Measurements from ENCODE around the gene ATP12A.

Gene ATP12A

DNA sequence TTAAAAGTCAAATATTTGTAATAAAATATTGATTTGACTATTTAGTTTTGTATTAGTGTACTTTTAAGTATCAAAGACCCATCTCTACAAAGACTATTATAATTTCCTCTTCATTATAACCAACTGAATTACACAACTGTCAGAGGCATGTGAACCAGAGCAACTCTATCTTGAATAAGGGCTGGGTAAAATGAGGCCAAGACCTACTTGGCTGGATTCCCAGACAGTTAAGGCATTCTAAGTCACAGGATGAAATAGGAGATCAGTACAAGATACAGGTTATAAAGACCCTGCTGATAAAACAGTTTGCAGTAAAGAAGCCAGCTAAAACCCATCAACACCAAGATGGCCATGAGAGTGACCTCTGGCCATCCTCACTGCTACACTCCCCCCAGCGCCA is 36.2 kb upstream of the ATP12A start:
- H3K27ac ChIP-seq = peak overlapping the region; percentile 58; the same call in 1 of the 2 replicates
- H3K4me3 ChIP-seq = peak overlapping the region; percentile 11; the same call in 1 of the 2 replicates
- no peak overlapping the region for H3K9ac ChIP-seq (ENCODE audit: insufficient read length)
- no peaks in the 10 kb centered on the region for H3K36me3 ChIP-seq (ENCODE audit: insufficient read depth, low read length)
- peak; percentile 45 for DNase-seq (ENCODE audit: low read depth, low spot score)
- no peaks in the 10 kb centered on the region for H3K9me3 ChIP-seq (ENCODE audit: low read depth, low read length)
- no peak for TF ChIP-seq FOXP2 (optimal IDR thresholded peaks at IDR 0.05; ENCODE audit: control extremely low read depth, extremely low read length, insufficient read depth)
- no peak for TF ChIP-seq POLR2AphosphoS5 (IDR thresholded peaks at IDR 0.05; ENCODE audit: borderline replicate concordance, low read depth, low read length)
- TF ChIP-seq EZH2 (IDR thresholded peaks at IDR 0.05) = no peak

DNA sequence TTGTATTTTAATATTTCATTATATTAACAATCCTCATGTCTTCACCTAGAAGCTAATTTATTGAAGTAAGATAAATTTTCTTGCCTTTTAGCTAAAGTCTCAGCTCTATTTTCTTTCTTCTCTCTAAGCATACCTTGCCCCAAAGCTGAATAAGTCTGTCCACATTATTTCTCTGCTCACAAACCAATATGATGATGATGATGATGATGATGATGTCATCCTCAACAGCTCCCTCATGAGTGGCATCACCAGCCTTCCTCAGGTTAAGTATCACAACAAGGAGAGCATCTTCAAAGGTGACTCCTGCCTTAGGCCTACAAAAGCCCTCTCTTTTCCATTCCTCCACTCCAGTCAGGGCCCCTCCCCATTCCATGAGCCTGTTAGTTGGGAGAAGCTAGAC is 31.9 kb upstream of the ATP12A start:
- TF ChIP-seq POLR2AphosphoS5 (IDR thresholded peaks at IDR 0.05; ENCODE audit: borderline replicate concordance, low read depth, low read length) (no peak), FOXP2 (optimal IDR thresholded peaks at IDR 0.05; ENCODE audit: control extremely low read depth, extremely low read length, insufficient read depth) (no peak), EZH2 (IDR thresholded peaks at IDR 0.05) (no peak)
- H3K9me3 ChIP-seq (ENCODE audit: low read depth, low read length) = no peaks in the 10 kb centered on the region
- no peaks in the 10 kb centered on the region for H3K36me3 ChIP-seq (ENCODE audit: insufficient read depth, low read length)
- DNase-seq (ENCODE audit: low read depth, low spot score) = no peak
- H3K27ac ChIP-seq = no peak overlapping the region
- H3K4me3 ChIP-seq = no peak overlapping the region
- H3K9ac ChIP-seq (ENCODE audit: insufficient read length) = no peak overlapping the region

DNA sequence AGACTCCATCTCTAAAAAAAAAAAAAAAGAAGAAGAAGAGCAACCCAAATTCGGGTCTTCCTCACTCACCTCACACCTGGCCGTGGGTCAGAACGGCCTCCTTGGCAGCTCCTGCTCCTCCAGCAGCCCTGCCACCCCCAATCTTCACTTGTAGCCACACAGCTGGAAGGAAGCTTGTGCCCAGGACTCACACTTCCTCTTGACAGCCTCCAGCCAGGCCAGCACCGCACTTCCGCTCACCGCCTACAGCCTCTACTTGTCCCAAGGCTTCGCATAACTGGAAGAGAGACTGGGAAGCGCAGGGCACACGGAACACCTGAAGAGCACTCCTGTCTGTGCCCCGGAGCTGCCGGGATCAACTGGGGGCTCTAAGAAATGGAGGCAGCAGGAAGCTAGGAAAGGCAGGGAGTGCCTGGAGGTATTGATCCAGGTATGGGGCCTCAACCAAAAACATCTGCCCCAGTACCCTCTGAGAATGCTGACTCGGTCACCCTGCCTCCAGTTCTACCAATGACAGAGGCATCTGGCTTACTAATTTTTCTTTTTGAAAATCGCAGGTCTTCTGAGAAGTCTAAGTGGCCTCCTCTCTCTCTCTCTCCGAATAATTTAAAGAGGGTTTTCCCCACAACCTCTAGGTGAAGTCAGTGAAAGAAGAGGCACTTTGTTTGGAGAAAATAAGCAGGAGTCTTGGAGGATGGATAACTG is 31.1 kb upstream of the ATP12A start:
- Histone ChIP-seq H3K4me3 (no peak overlapping the region), H3K9ac (ENCODE audit: insufficient read length) (no peak overlapping the region), H3K9me3 (ENCODE audit: low read depth, low read length) (no peaks in the 10 kb centered on the region), H3K36me3 (ENCODE audit: insufficient read depth, low read length) (no peaks in the 10 kb centered on the region), H3K27ac (peak overlapping the region; percentile 97)
- TF ChIP-seq EZH2 (IDR thresholded peaks at IDR 0.05) (no peak), FOXP2 (optimal IDR thresholded peaks at IDR 0.05; ENCODE audit: control extremely low read depth, extremely low read length, insufficient read depth) (no peak), POLR2AphosphoS5 (IDR thresholded peaks at IDR 0.05; ENCODE audit: borderline replicate concordance, low read depth, low read length) (no peak)
- no peak for DNase-seq (ENCODE audit: low read depth, low spot score)

DNA sequence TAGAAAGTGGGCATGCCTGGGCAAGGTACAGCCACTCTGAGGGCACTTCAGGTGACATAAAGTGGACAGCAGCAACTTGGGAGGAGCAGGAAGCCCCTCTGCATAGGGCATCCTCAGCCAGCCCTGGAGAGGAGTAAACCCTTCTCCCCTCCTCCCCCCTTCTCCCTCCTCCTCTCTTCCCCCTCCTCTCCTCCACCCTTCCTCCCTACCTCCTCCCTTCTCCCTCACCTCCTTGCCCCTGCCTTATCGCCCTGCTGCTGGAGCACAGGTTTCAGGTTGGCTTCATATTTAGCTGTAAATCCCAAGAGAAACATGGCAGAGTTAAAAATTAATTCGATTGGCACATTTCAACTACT is 30.5 kb upstream of the ATP12A start:
- no peaks in the 10 kb centered on the region for H3K36me3 ChIP-seq (ENCODE audit: insufficient read depth, low read length)
- no peaks in the 10 kb centered on the region for H3K9me3 ChIP-seq (ENCODE audit: low read depth, low read length)
- no peak for TF ChIP-seq FOXP2 (optimal IDR thresholded peaks at IDR 0.05; ENCODE audit: control extremely low read depth, extremely low read length, insufficient read depth)
- TF ChIP-seq POLR2AphosphoS5 (IDR thresholded peaks at IDR 0.05; ENCODE audit: borderline replicate concordance, low read depth, low read length) = no peak
- TF ChIP-seq EZH2 (IDR thresholded peaks at IDR 0.05) = no peak
- H3K9ac ChIP-seq (ENCODE audit: insufficient read length) = peak overlapping the region; percentile 38
- H3K4me3 ChIP-seq = peak overlapping the region; percentile 65
- no peak for DNase-seq (ENCODE audit: low read depth, low spot score)
- peak overlapping the region; percentile 97 for H3K27ac ChIP-seq

DNA sequence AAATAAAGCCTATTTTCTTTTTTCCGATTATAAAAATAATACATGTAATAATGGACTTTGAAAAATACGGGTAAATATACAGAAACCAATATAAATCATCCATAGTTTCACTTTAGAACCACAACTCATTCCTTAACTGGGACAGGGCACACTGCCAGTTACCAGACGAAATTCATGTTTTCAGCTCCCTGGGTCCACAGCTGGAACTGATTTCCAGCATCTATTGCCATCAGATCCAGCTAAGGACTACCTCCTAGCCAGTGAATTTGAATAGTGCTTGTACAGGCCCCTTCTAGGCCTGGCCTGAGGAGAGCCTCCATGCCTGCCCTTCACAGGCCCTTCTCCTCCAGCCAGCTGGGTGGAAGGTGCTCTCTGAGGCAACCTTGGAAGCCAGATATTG is 30.0 kb upstream of the ATP12A start:
- peak overlapping the region; percentile 97 for H3K27ac ChIP-seq
- H3K9me3 ChIP-seq (ENCODE audit: low read depth, low read length) = no peaks in the 10 kb centered on the region
- peak overlapping the region; percentile 65 for H3K4me3 ChIP-seq
- peak overlapping the region; percentile 45 for H3K9ac ChIP-seq (ENCODE audit: insufficient read length)
- no peaks in the 10 kb centered on the region for H3K36me3 ChIP-seq (ENCODE audit: insufficient read depth, low read length)
- peak; percentile 48 for DNase-seq (ENCODE audit: low read depth, low spot score)
- TF ChIP-seq POLR2AphosphoS5 (IDR thresholded peaks at IDR 0.05; ENCODE audit: borderline replicate concordance, low read depth, low read length) = no peak
- no peak for TF ChIP-seq EZH2 (IDR thresholded peaks at IDR 0.05)
- no peak for TF ChIP-seq FOXP2 (optimal IDR thresholded peaks at IDR 0.05; ENCODE audit: control extremely low read depth, extremely low read length, insufficient read depth)

DNA sequence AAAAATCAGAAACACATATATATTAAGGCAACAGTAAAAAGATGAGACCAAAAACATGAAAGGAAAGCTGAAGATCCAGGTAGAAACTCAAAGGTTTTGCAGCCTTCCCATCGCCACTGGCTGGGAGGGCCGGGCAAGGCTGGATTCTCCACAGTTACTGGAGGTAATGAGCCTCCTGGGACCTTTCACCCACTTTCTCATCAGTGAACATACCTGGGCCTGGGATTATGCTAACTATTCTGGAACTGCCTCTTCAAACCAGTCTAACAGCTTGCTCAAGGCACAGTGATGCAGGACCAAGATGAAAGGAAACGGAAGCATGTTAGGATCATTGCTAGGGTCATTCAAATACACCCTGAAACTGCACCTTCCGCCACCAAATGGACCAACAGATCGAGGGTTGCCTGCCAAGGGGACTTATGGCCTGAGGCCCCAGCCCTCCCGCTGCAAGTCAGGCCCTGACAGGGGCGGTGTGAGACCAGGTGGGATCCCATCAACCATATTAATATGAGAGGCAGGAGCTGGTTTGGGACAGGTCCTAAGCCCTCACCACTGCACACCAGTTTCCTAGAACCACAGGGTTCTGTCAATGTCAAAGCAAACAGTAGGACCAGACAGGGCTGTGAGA is 28.4 kb upstream of the ATP12A start:
- no peak overlapping the region for H3K9ac ChIP-seq (ENCODE audit: insufficient read length)
- H3K4me3 ChIP-seq = no peak overlapping the region
- no peak for TF ChIP-seq FOXP2 (optimal IDR thresholded peaks at IDR 0.05; ENCODE audit: control extremely low read depth, extremely low read length, insufficient read depth)
- no peak overlapping the region; the same call in 1 of the 2 replicates for H3K27ac ChIP-seq
- DNase-seq (ENCODE audit: low read depth, low spot score) = no peak
- no peaks in the 10 kb centered on the region for H3K9me3 ChIP-seq (ENCODE audit: low read depth, low read length)
- no peaks in the 10 kb centered on the region for H3K36me3 ChIP-seq (ENCODE audit: insufficient read depth, low read length)

DNA sequence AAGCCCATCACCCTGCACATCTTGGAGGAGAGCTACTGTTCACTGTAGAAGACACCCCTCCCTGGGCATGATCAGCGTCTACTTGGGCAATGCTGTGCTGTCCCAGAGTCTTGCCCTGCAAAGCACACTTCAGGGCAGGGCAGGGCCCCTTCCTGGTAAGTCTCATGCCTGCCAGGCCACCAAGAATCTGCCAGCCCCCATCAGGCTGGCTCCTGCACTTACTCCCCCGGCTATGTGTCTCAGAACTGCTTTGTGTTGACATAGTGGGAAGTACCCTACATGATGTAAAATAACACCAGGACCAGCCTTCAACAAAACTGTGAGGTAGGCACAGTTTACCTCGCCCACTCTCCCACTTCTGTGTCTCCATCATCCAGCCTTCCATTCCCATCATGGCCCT is 27.8 kb upstream of the ATP12A start:
- Histone ChIP-seq H3K9ac (ENCODE audit: insufficient read length) (no peak overlapping the region), H3K36me3 (ENCODE audit: insufficient read depth, low read length) (no peaks in the 10 kb centered on the region), H3K4me3 (no peak overlapping the region), H3K9me3 (ENCODE audit: low read depth, low read length) (no peaks in the 10 kb centered on the region), H3K27ac (no peak overlapping the region)
- no peak for DNase-seq (ENCODE audit: low read depth, low spot score)
- no peak for TF ChIP-seq EZH2 (IDR thresholded peaks at IDR 0.05)
- no peak for TF ChIP-seq FOXP2 (optimal IDR thresholded peaks at IDR 0.05; ENCODE audit: control extremely low read depth, extremely low read length, insufficient read depth)
- no peak for TF ChIP-seq POLR2AphosphoS5 (IDR thresholded peaks at IDR 0.05; ENCODE audit: borderline replicate concordance, low read depth, low read length)

DNA sequence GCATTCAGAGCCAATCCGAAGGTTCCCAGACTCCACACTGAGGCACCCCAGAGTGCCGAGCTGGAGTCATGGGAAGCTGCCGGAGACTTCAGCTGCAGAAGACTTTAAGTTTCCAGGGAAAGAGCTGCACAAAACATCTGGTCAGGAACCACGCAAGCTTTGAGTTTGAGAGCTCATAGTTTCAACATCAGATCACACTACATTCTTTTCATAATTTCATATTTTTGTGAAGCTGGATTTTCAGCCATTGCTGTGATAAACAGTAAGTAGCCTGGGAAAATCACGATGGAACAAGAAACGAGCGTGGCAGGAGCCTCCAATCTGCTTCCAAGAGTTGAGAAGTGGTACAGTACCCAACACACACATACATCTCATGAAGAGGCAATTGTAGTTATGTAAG is 25.5 kb upstream of the ATP12A start:
- no peak overlapping the region for H3K27ac ChIP-seq
- H3K36me3 ChIP-seq (ENCODE audit: insufficient read depth, low read length) = no peaks in the 10 kb centered on the region
- H3K9me3 ChIP-seq (ENCODE audit: low read depth, low read length) = no peaks in the 10 kb centered on the region
- no peak overlapping the region for H3K9ac ChIP-seq (ENCODE audit: insufficient read length)
- TF ChIP-seq POLR2AphosphoS5 (IDR thresholded peaks at IDR 0.05; ENCODE audit: borderline replicate concordance, low read depth, low read length) (no peak), FOXP2 (optimal IDR thresholded peaks at IDR 0.05; ENCODE audit: control extremely low read depth, extremely low read length, insufficient read depth) (no peak), EZH2 (IDR thresholded peaks at IDR 0.05) (no peak)
- DNase-seq (ENCODE audit: low read depth, low spot score) = no peak
- no peak overlapping the region for H3K4me3 ChIP-seq
